ENCODE data around the gene DEFB113. TPM values are rescaled to one million over a fixed set of nuclear protein-coding genes. Genes with fewer than 3 reads are reported as not detected.

The DEFB113 gene
- total and polyA plus RNA-seq, 2 experiments from 2014 or later = not detected

DNA sequence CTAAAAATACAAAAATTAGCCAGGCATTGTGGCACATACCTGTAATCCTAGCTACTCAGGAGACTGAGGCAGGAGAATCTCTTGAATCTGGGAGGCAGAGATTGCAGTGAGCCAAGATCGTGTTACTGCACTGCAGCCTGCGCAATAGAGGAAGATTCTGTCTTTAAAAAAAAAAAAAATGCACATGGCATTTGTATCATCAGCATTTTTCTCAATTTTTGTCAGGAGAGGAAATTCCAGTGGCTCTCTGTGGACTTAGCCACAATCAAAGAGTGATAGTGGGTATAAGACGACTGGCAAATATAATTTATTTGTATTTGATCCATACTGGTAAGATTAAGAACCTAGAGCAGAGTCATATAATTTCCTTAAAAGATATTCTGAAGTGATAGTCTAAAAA, 34.0 kb downstream of the DEFB113 start:
- ATAC-seq = no peak

More for the DNA sequence above, 34.0 kb downstream of the DEFB113 start:
- Histone ChIP-seq H2AFZ (no peak overlapping the region), H4K20me1 (replicated peaks; ENCODE audit: insufficient read depth) (no peaks in the 10 kb centered on the region), H3K4me3 (no peak overlapping the region), H3K79me2 (replicated peaks; ENCODE audit: insufficient read depth) (no peaks in the 10 kb centered on the region), H3K4me1 (ENCODE audit: insufficient read depth) (no peaks in the 10 kb centered on the region), H3K36me3 (ENCODE audit: insufficient read depth) (no peaks in the 10 kb centered on the region), H3K4me2 (no peak overlapping the region), H3K27ac (ENCODE audit: low read depth) (no peak overlapping the region), H3K9me2 (ENCODE audit: insufficient read depth) (no peaks in the 10 kb centered on the region), H3F3A (replicated peaks; ENCODE audit: low read depth) (no peaks in the 10 kb centered on the region), H3K27me3 (ENCODE audit: insufficient read depth) (no peaks in the 10 kb centered on the region)
- no peaks in the 10 kb centered on the region for H3K4me1 Mint-ChIP-seq
- DNase-seq (ENCODE audit: low spot score) = no peak
- H3K9me3 Mint-ChIP-seq = no peaks in the 10 kb centered on the region; the same call in 2 of the 3 replicates
- H3K27me3 Mint-ChIP-seq (ENCODE audit: insufficient read depth, low read depth, poor library complexity) = no peaks in the 10 kb centered on the region
- no peaks in the 10 kb centered on the region; the same call in 2 of the 3 replicates for H3K36me3 Mint-ChIP-seq (ENCODE audit: low read depth)
- no peak overlapping the region for H3K27ac Mint-ChIP-seq
- TF ChIP-seq STAT1 (IDR thresholded peaks at IDR 0.05; ENCODE audit: unreplicated experiment) (no peak), REST (IDR thresholded peaks at IDR 0.05; ENCODE audit: unreplicated experiment) (no peak), ZNF462 (CRISPR knock-in tag; IDR thresholded peaks at IDR 0.05) (no peak), ETS1 (IDR thresholded peaks at IDR 0.05) (no peak), CTCF (conservative IDR thresholded peaks at IDR 0.05; ENCODE audit: low read depth in 2 of 2) (no peak), CREB1 (CRISPR knock-in tag; IDR thresholded peaks at IDR 0.05; ENCODE audit: low read depth) (no peak), ZNF331 (CRISPR knock-in tag; IDR thresholded peaks at IDR 0.05; ENCODE audit: low read depth) (no peak), EZH2phosphoT487 (IDR thresholded peaks at IDR 0.05; ENCODE audit: unreplicated experiment) (no peak), POLR2AphosphoS5 (IDR thresholded peaks at IDR 0.05; ENCODE audit: low read depth) (no peak), JUNB (IDR thresholded peaks at IDR 0.05; ENCODE audit: unreplicated experiment) (no peak), ZNF114 (CRISPR knock-in tag; IDR thresholded peaks at IDR 0.05) (no peak), EZH2 (IDR thresholded peaks at IDR 0.05; ENCODE audit: low read depth, unreplicated experiment) (no peak), NANOG (IDR thresholded peaks at IDR 0.05; ENCODE audit: borderline replicate concordance) (no peak)
- no peak overlapping the region for H3K4me3 Mint-ChIP-seq

Measured in GM23338 (cell line).